ENCODE data around the gene ATP8B1.

DNA sequence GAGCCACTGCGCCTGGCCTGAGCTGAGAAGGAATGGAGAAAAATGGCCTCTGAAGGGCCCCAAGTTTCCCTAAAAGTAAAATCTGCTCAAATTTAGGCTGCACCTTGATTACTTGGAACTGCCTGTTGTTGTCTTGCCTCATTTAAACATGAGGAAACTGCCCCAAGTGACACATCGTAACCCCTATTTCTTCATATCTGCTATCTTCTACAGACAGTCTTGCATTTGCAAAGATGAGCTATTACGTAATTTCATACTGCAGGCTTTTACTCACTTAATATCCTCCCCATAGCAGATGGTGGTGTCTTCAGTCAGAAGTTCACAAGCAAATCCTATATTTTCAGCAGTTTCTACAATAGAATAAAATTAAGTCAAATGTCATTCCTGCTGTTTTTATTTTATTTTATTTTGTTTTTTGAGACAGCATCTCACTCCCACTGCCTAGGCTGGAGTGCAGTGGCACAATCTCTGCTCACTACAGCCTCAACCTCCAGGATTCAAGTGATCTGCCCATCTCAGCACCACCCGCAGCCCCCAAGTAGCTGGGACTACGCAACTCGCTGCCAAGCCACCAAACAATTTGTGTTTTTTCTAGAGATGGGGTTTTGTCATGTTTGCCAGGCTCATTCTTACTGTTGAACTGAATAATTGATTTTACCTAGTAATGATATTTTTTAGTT is 136.2 kb downstream of the ATP8B1 start:
- TF ChIP-seq POLR2A (IDR thresholded peaks at IDR 0.05) (no peak), POLR2AphosphoS5 (IDR thresholded peaks at IDR 0.05) (no peak)
- TF ChIP-seq, protein P1, sequence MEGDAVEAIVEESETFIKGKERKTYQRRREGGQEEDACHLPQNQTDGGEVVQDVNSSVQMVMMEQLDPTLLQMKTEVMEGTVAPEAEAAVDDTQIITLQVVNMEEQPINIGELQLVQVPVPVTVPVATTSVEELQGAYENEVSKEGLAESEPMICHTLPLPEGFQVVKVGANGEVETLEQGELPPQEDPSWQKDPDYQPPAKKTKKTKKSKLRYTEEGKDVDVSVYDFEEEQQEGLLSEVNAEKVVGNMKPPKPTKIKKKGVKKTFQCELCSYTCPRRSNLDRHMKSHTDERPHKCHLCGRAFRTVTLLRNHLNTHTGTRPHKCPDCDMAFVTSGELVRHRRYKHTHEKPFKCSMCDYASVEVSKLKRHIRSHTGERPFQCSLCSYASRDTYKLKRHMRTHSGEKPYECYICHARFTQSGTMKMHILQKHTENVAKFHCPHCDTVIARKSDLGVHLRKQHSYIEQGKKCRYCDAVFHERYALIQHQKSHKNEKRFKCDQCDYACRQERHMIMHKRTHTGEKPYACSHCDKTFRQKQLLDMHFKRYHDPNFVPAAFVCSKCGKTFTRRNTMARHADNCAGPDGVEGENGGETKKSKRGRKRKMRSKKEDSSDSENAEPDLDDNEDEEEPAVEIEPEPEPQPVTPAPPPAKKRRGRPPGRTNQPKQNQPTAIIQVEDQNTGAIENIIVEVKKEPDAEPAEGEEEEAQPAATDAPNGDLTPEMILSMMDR (IDR thresholded peaks at IDR 0.05), result no peak

Data from prostate gland (tissue), 2 donors.